Erythroblast (primary cell): ENCODE data around the gene CHST3.
"Not testable (repeated sequence)": the region's sequence is repeated elsewhere in the genome, so short reads cannot be mapped to it uniquely, and the experiment has no call there.

Experiments used
- DNase-seq, 2 experiments: peaks; one replicate each; lab custom pipeline; 2025; lab: John Stamatoyannopoulos, UW
- GATA1 ChIP-seq: IDR thresholded peaks from 2 replicates; pipeline ENCODE4 v1.6.1; 2011; ENCODE audit warnings: low read depth, mild to moderate bottlenecking, control low read depth, low read length, moderate library complexity
- POLR2A ChIP-seq: IDR thresholded peaks from 2 replicates; pipeline ENCODE4 v1.6.1; 2011; ENCODE audit warnings: mild to moderate bottlenecking, low read length

CHST3 gene

GRCh38 chr10:72025400-72025799 is 61.2 kb downstream of the CHST3 start:
- TF ChIP-seq POLR2A (no peak), GATA1 (no peak)

GRCh38 chr10:72025832-72026231 is 61.6 kb downstream of the CHST3 start:
- DNase-seq = no peak
- TF ChIP-seq POLR2A (no peak), GATA1 (no peak)

More at GRCh38 chr10:72025400-72025799, 61.2 kb downstream of the CHST3 start:
- no peak for DNase-seq

- DNase-seq = no peak
- no peak for TF ChIP-seq GATA1
- TF ChIP-seq POLR2A = no peak
These were observed 62.3 kb downstream of the CHST3 start for GRCh38 chr10:72026278-72027111.

- TF ChIP-seq POLR2A = no peak
- TF ChIP-seq GATA1 = no peak
- no peak for DNase-seq
These were observed 63.3 kb downstream of the CHST3 start for GRCh38 chr10:72027498-72027897.

GRCh38 chr10:72029414-72029813 is 65.2 kb downstream of the CHST3 start:
- no peak for DNase-seq
- no peak for TF ChIP-seq POLR2A
- TF ChIP-seq GATA1 = no peak

- DNase-seq = no peak
- no peak for TF ChIP-seq POLR2A
- TF ChIP-seq GATA1 = no peak
These were observed 66.8 kb downstream of the CHST3 start for GRCh38 chr10:72030762-72031543.

- DNase-seq = no peak
- no peak for TF ChIP-seq POLR2A
- no peak for TF ChIP-seq GATA1
These were observed 67.5 kb downstream of the CHST3 start for GRCh38 chr10:72031706-72032105.

GRCh38 chr10:72032409-72033162 is 68.4 kb downstream of the CHST3 start:
- not testable (repeated sequence) for DNase-seq

GRCh38 chr10:72034040-72034499 is 69.9 kb downstream of the CHST3 start:
- TF ChIP-seq GATA1 = no peak
- TF ChIP-seq POLR2A = no peak
- DNase-seq = no peak

- TF ChIP-seq POLR2A (no peak), GATA1 (no peak)
These were observed 70.6 kb downstream of the CHST3 start for GRCh38 chr10:72034761-72035160.

GRCh38 chr10:72035252-72035887 is 71.2 kb downstream of the CHST3 start:
- TF ChIP-seq GATA1 (no peak), POLR2A (no peak)
- DNase-seq = no peak

More at GRCh38 chr10:72034761-72035160, 70.6 kb downstream of the CHST3 start:
- no peak for DNase-seq

GRCh38 chr10:72037266-72037665 is 73.1 kb downstream of the CHST3 start:
- DNase-seq = no peak
- TF ChIP-seq POLR2A = no peak

GRCh38 chr10:72037811-72038210 is 73.6 kb downstream of the CHST3 start:
- DNase-seq = no peak
- TF ChIP-seq POLR2A (no peak), GATA1 (no peak)
